Testis (tissue), 3 donors: ENCODE measurements around the gene SLC13A5. TPM values are rescaled to one million over a fixed set of nuclear protein-coding genes. Genes with fewer than 3 reads are reported as not detected.

Source experiments
- DNase-seq: peaks from one replicate; pipeline ENCODE4 v3.0.0-alpha.2; 2019
- H3K27ac ChIP-seq, 2 donors: fragments of 200-600 bp; sonication (generic); one replicate each; pipeline ENCODE4 v1.5.1; 2019
- H3K27me3 ChIP-seq: fragments of 200-600 bp; sonication (generic); one replicate; pipeline ENCODE4 v1.5.1; 2019
- H3K36me3 ChIP-seq: fragments of 200-600 bp; sonication (generic); one replicate; pipeline ENCODE4 v1.5.1; 2017; ENCODE audit warnings: low read depth; ENCODE audit errors: missing control alignments
- H3K4me1 ChIP-seq: fragments of 200-600 bp; sonication (generic); one replicate; pipeline ENCODE4 v1.5.1; 2019
- H3K4me3 ChIP-seq, 2 donors: fragments of 200-600 bp; sonication (generic); one replicate each; pipeline ENCODE4 v1.5.1; 2017 to 2019
- H3K9me3 ChIP-seq: fragments of 200-600 bp; sonication (generic); one replicate; pipeline ENCODE4 v1.5.1; 2017
- CTCF ChIP-seq, 3 experiments: fragments of 450-650 bp in 2 of 3; fragments of 200-600 bp in 1 of 3; sonication (generic) in 1 of 3; IDR thresholded peaks; one replicate each; pipeline ENCODE4 v1.5.1; 2016 to 2019; ENCODE audit warnings: antibody characterized with exemption in 3 of 3, mild to moderate bottlenecking in 2 of 3, moderate library complexity in 1 of 3
- POLR2A ChIP-seq: fragments of 450-650 bp; IDR thresholded peaks from one replicate; pipeline ENCODE4 v1.6.1; 2017; ENCODE audit warnings: antibody characterized with exemption, mild to moderate bottlenecking, moderate library complexity
- WGBS, 2 donors: methylation state at CpG; one replicate each; pipeline ENCODE4 v1.1.5; 2018; 5-methylcytosine and 5-hydroxymethylcytosine counted together
- intact Hi-C: fragments of 100-400 bp; cut with DNase I; formaldehyde crosslinking; loops from one replicate; pipeline ENCODE4 v1.15.1; 2023; ENCODE audit warnings: low total_unique reads
- polyA plus RNA-seq: library from polyadenylated mRNA; stranded (reverse); fragments of 350-450 nt; fragmentation: Illumina TruSeq; extraction: RNeasy Lipid Tissue Mini Kit (QIAGEN cat#74804); gene quantifications from one replicate; pipeline ENCODE4 v1.2.3, GENCODE V29; 2014; ENCODE audit warnings: low read depth, low replicate concordance; ENCODE audit not compliant: insufficient read depth
- total RNA-seq, 2 donors: library from RNA; depleted of rRNA; stranded (reverse); fragments of >200 nt; gene quantifications; one replicate each; pipeline ENCODE4 v1.2.3, GENCODE V29; 2016

SLC13A5 gene
- total and polyA plus RNA-seq, 3 donors from 2014 or later: 3.1 to 13.0 (median 3.3) TPM

DNA sequence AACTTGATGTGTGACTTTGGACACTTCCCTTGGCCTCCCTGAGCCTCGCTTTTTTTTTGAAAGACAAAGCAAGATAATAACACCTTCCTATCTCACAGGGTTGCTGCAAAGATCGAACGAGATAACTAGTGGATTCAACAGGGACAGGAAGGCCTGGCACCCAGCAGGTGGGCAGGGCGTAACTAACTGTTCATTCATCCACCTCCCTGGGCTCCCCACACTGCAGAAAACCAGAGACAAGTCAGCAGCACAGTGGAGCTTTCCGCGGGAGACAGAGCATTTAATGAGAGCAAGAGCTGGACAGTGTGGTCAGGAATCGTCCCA is 28.7 kb downstream of the SLC13A5 start:
- no peaks in the 10 kb centered on the region for H3K4me1 ChIP-seq
- WGBS, 2 donors: 74 to 80% methylated on average over 7 of the region's 7 CpGs
- no peak for DNase-seq
- no peaks in the 10 kb centered on the region for H3K27me3 ChIP-seq
- H3K4me3 ChIP-seq: no peak overlapping the region
- TF ChIP-seq CTCF (IDR thresholded peaks at IDR 0.05) (no peak), POLR2A (no peak)
- no peaks in the 10 kb centered on the region for H3K36me3 ChIP-seq
- no peak overlapping the region for H3K27ac ChIP-seq
- no peaks in the 10 kb centered on the region for H3K9me3 ChIP-seq
- intact Hi-C loops: no loop called here

GRCh38 chr17:6683730-6684459 is 29.3 kb downstream of the SLC13A5 start:
- no peak overlapping the region for H3K27ac ChIP-seq
- H3K27me3 ChIP-seq: no peaks in the 10 kb centered on the region
- DNase-seq: no peak
- H3K36me3 ChIP-seq: no peaks in the 10 kb centered on the region
- H3K9me3 ChIP-seq: no peaks in the 10 kb centered on the region
- no peak for TF ChIP-seq CTCF (IDR thresholded peaks at IDR 0.05)
- no peak for TF ChIP-seq POLR2A
- 96 to 100% methylated on average over 1 to 3 of the region's 3 CpGs for WGBS, 2 donors
- H3K4me3 ChIP-seq: no peak overlapping the region
- H3K4me1 ChIP-seq: no peaks in the 10 kb centered on the region
- intact Hi-C loops: no loop called here

DNA sequence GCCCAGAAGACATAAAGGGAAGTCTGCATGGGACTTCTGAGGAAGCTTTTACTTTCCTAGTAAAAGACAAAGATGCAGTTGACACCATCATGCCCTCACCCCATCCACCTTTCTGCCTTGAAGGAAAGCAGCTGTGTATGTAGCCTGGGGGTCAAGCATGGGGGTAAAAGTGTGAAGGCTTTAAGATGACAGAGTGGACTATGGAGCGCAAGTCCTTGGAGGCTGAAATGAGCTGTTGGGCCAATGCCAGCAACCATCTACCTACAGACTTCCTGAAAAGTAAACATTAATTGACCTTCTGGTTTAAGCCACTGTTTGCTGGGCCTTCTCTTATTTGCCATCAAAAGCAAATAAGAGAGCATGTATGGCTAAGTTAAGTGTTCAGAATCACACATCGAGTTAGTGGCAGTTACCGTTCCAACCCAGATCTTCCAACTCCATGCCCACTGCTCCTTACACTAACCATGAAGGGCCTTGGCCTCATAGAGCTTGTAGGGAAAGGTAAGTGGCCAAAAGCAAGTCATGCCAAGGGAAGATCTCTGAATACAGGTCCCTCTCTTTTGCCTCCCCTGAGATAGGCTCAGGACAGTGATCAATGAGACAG is 30.0 kb downstream of the SLC13A5 start:
- DNase-seq: no peak
- intact Hi-C loops: no loop called here
- no peak overlapping the region for H3K27ac ChIP-seq
- no peaks in the 10 kb centered on the region for H3K4me1 ChIP-seq
- no peaks in the 10 kb centered on the region for H3K27me3 ChIP-seq
- H3K9me3 ChIP-seq: no peaks in the 10 kb centered on the region
- H3K4me3 ChIP-seq: no peak overlapping the region
- TF ChIP-seq CTCF (IDR thresholded peaks at IDR 0.05): no peak
- TF ChIP-seq POLR2A: no peak
- no peaks in the 10 kb centered on the region for H3K36me3 ChIP-seq
- WGBS, 2 donors: 91 to 97% methylated on average over 3 of the region's 3 CpGs

DNA sequence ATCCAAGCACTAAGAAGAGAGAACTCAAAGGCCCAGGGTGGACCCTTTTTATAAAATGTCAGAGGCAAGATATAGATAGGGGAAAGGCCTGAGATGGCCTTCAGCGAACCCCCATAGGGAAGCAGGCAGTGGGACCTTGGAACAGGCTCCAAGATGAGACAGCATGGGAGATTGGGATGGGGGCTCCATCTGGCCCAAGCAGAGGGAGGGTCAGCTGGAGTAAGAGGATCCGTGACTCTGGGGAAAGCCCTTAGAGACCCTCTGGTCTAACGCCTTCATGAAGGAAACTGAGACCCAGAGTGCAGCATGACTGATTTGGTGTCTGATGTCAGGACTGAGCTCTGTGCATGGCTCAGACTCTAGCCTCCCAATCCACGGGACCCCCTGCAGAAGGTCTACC is 30.8 kb downstream of the SLC13A5 start:
- no peak for DNase-seq
- no peaks in the 10 kb centered on the region for H3K36me3 ChIP-seq
- no peaks in the 10 kb centered on the region for H3K9me3 ChIP-seq
- H3K27ac ChIP-seq: no peak overlapping the region
- TF ChIP-seq CTCF (IDR thresholded peaks at IDR 0.05) (no peak), POLR2A (no peak)
- no peaks in the 10 kb centered on the region for H3K4me1 ChIP-seq
- WGBS, 2 donors: 84 to 87% methylated on average over 4 of the region's 4 CpGs
- intact Hi-C loops: no loop called here
- no peak overlapping the region for H3K4me3 ChIP-seq
- H3K27me3 ChIP-seq: no peaks in the 10 kb centered on the region

DNA sequence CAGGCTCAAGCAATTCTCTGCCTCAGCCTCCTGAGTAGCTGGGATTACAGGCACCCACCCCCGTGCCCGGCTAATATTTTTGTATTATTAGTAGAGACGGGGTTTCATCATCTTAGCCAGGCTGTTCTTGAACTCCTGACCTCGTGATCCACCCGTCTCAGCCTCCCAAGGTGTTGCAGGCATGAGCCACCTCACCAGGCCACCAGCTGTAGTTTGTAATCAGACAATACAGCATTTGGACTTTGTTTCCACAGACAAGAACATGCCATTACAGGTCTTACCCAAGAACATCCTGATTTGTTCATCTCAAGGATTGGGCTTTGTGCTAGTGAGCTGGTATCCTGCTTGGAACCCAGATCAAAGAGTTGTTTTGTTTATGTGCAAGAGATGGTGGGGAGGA is 31.5 kb downstream of the SLC13A5 start:
- Histone ChIP-seq H3K36me3 (no peaks in the 10 kb centered on the region), H3K27me3 (no peaks in the 10 kb centered on the region), H3K4me3 (no peak overlapping the region), H3K9me3 (no peaks in the 10 kb centered on the region), H3K4me1 (no peaks in the 10 kb centered on the region), H3K27ac (no peak overlapping the region)
- TF ChIP-seq POLR2A: no peak
- TF ChIP-seq CTCF (IDR thresholded peaks at IDR 0.05): no peak
- DNase-seq: no peak
- intact Hi-C loops: no loop called here
- WGBS, 2 donors: 56 to 84% methylated on average over 5 of the region's 5 CpGs
